K562 (cell line): ENCODE data around the gene SLC25A10. TPM values are rescaled to one million over a fixed set of nuclear protein-coding genes. Genes with fewer than 3 reads are reported as not detected.

Experiments
- ARHGAP35 ChIP-seq: fragments of 450-650 bp; IDR thresholded peaks from 2 replicates; pipeline ENCODE4 v1.6.1; 2018; ENCODE audit not compliant: partially characterized antibody
- BRF1 ChIP-seq: IDR thresholded peaks from 3 replicates; pipeline ENCODE4 v1.6.1; 2011; ENCODE audit warnings: borderline replicate concordance, mild to moderate bottlenecking; ENCODE audit not compliant: insufficient read length; ENCODE audit errors: extremely low read depth
- DIDO1 ChIP-seq: fragments of 450-650 bp; IDR thresholded peaks from 2 replicates; pipeline ENCODE4 v1.6.1; 2016; ENCODE audit warnings: low read depth, missing biosample characterization, missing genetic modification characterization
- GABPB1 ChIP-seq: sonication (generic); formaldehyde crosslinking; IDR thresholded peaks from 2 replicates; pipeline ENCODE4 v1.8.0; 2022; ENCODE audit warnings: mild to moderate bottlenecking, missing genetic modification reagents
- MITF ChIP-seq: IDR thresholded peaks from 2 replicates; pipeline ENCODE4 v1.6.1; 2014; ENCODE audit warnings: antibody characterized with exemption
- NONO ChIP-seq, 2 experiments: fragments of 200-400 bp in 1 of 2; fragments of 450-650 bp in 1 of 2; formaldehyde crosslinking in 1 of 2; IDR thresholded peaks; 2 replicates each; pipeline ENCODE4 v1.6.1; 2017; ENCODE audit warnings: low read depth in 2 of 2, mild to moderate bottlenecking in 2 of 2, moderate library complexity in 2 of 2, low read length in 1 of 2
- SMARCA5 ChIP-seq: fragments of 450-650 bp; IDR thresholded peaks from 2 replicates; pipeline ENCODE4 v1.6.1; 2016
- SRSF3 ChIP-seq: fragments of 200-400 bp; formaldehyde crosslinking; IDR thresholded peaks from 2 replicates; pipeline ENCODE4 v1.6.1; 2016; ENCODE audit warnings: mild to moderate bottlenecking, low read length, moderate library complexity; ENCODE audit not compliant: insufficient read depth
- TRIM25 ChIP-seq: fragments of 450-650 bp; IDR thresholded peaks from 2 replicates; pipeline ENCODE4 v1.7.0; 2016; ENCODE audit warnings: borderline replicate concordance
- USF1 ChIP-seq: sonication (generic); formaldehyde crosslinking; IDR thresholded peaks from 2 replicates; pipeline ENCODE4 v1.9.0; 2022; ENCODE audit warnings: mild to moderate bottlenecking, missing genetic modification reagents
- ZBED1 ChIP-seq: IDR thresholded peaks from 2 replicates; pipeline ENCODE4 v1.6.1; 2014
- ZBTB11 ChIP-seq, 3 experiments: fragments of 200-800 bp in 1 of 3; fragments of 250-450 bp in 1 of 3; fragments of 450-650 bp in 1 of 3; sonication (Bioruptor Pico) in 1 of 3; sonication (Bioruptor generic) in 1 of 3; formaldehyde crosslinking in 1 of 3; IDR thresholded peaks; 2 replicates each; pipeline versions ENCODE4 v1.6.1 to v1.8.0; 2016 to 2022; ENCODE audit warnings: mild to moderate bottlenecking in 2 of 3, missing genetic modification characterization in 2 of 3, missing compliant biosample characterization in 1 of 3, moderate library complexity in 1 of 3
- ZBTB2 ChIP-seq: fragments of 450-650 bp; IDR thresholded peaks from 2 replicates; pipeline ENCODE4 v1.6.1; 2016; ENCODE audit warnings: antibody characterized with exemption
- ZBTB26 ChIP-seq: fragments of 450-650 bp; formaldehyde crosslinking; IDR thresholded peaks from 2 replicates; pipeline ENCODE4 v1.4.0; 2022; ENCODE audit warnings: missing genetic modification characterization
- ZFX ChIP-seq: sonication (generic); formaldehyde crosslinking; IDR thresholded peaks from 2 replicates; pipeline ENCODE4 v1.8.0; 2022; ENCODE audit warnings: mild to moderate bottlenecking, missing genetic modification reagents, moderate library complexity
- ZNF165 ChIP-seq: fragments of 250-450 bp; sonication (Bioruptor Pico); IDR thresholded peaks from 2 replicates; pipeline ENCODE4 v1.4.0; 2020; ENCODE audit warnings: borderline replicate concordance
- ZNF75A ChIP-seq: fragments of 450-650 bp; formaldehyde crosslinking; IDR thresholded peaks from 2 replicates; pipeline ENCODE4 v1.4.0; 2020; ENCODE audit warnings: mild to moderate bottlenecking
- polyA plus RNA-seq, 8 experiments: library from polyadenylated mRNA; depleted of rRNA in 4 of 8; stranded (reverse) in 5 of 8; unstranded in 3 of 8; fragments of >200 nt; fragmentation: Nextera tagmentation in 2 of 8; fragmentation: Illumina TruSeq in 1 of 8; extraction: Ambion mirVana in 2 of 8; extraction: Trizol in 1 of 8; gene quantifications; 2 replicates each; pipeline versions ENCODE4 v1.2.1 to v1.2.3, GENCODE V29; 2011 to 2014; ENCODE audit warnings: inconsistent platforms in 1 of 8, missing spikeins in 1 of 8
- total RNA-seq, 7 experiments: library from RNA; depleted of rRNA in 6 of 7; stranded (reverse); fragments of >200 nt in 6 of 7; fragmentation: Illumina TruSeq in 2 of 7; extraction: Trizol in 2 of 7; gene quantifications; 2 replicates each; pipeline versions ENCODE4 v1.2.1 to v1.2.3, GENCODE V29; 2011 to 2021; ENCODE audit warnings: low replicate concordance in 1 of 7

SLC25A10 gene
- total and polyA plus RNA-seq, 9 of the 15 experiments (the other 6 are each of a cell fraction or from before 2014, with no cell fraction given) = 0.10 to 85.6 (median 34.3) TPM

- TF ChIP-seq ZBTB11 (CRISPR knock-in tag; IDR thresholded peaks at IDR 0.05) (no peak; a peak in 1 of 6 replicates), ZBTB26 (CRISPR knock-in tag) (no peak), SMARCA5 (no peak), DIDO1 (tag) (no peak), USF1 (CRISPR knock-in tag) (peak; percentile 89), TRIM25 (no peak), ZNF75A (CRISPR knock-in tag) (no peak), MITF (peak; percentile 47; the same call in 1 of the 2 replicates), BRF1 (no peak), ARHGAP35 (no peak), ZNF165 (CRISPR knock-in tag) (no peak), ZBTB2 (0 out of 2 replicates have a peak, but pooled peaks have one; percentile 24), ZBED1 (no peak), SRSF3 (no peak), GABPB1 (CRISPR knock-in tag) (0 out of 2 replicates have a peak, but pooled peaks have one; percentile 41), ZFX (CRISPR knock-in tag) (peak; percentile 75), NONO (IDR thresholded peaks at IDR 0.05; ENCODE audit: low read depth in 2 of 2, low read length in 1 of 2) (peak in 1 of 2 experiments; percentile 88; a peak in 2 of 4 replicates)
These were observed at the start of gene SLC25A10 (continued) for GRCh38 chr17:81711814-81712467.
